GM18519 (cell line): ENCODE data around the gene TRIM75.
"Not testable (repeated sequence)": the region's sequence is repeated elsewhere in the genome, so short reads cannot be mapped to it uniquely, and the experiment has no call there.

Experiments
- ATAC-seq: cut with Tn5 transposase; IDR thresholded peaks from one replicate; pipeline ENCODE4 v1.9.1; 2021; ENCODE audit warnings: mild to moderate bottlenecking, moderate library complexity; ENCODE audit not compliant: unreplicated experiment, low FRiP score

The TRIM75 gene

GRCh38 chr4:165073346-165073745 lies 19.7 kb downstream of the TRIM75 start:
- ATAC-seq: not testable (repeated sequence)

GRCh38 chr4:165077034-165077578 lies 23.4 kb downstream of the TRIM75 start:
- ATAC-seq: no peak

DNA sequence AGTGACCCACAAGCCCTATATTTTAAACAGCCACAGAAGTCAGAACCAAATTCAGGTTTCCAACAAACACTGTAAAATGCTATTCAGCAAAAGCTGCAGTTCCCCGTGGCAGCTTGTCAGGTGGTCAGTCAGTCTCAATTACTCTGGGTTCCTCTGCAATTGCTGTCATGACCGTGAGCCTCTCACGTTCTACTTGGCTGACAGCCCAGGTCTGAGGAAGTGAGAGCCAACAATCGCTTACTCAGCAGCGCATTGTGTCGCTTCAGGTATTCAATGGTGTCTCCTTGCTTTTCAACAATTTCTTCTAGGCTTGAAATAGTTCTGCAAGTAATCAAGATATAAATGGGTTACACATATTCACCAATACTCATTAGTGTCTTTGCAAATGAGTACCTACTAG lies 25.8 kb downstream of the TRIM75 start:
- ATAC-seq: no peak

GRCh38 chr4:165084787-165085186 lies 31.1 kb downstream of the TRIM75 start:
- ATAC-seq: not testable (repeated sequence)

DNA sequence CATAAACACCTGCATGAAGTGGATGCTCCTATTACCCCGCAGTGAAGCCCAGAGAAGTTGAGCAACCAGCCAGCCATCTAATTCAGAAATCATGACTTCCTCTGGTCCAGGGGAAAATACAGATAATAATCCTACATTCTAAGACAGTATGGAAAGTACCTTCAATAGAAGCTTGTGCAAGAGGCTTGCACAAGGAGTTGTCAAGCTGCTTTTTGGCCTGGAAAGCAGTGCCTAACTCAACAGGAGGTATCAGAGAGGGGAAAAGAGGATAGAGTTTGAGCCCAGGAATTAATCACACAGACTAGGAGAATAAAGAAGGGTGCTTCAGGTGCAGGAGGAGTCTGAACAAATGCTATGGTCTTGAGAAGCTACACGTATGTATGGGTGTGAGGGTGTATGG lies 32.3 kb downstream of the TRIM75 start:
- no peak for ATAC-seq

- no peak for ATAC-seq
Measured at GRCh38 chr4:165088366-165088765, 34.7 kb downstream of the TRIM75 start.

- not testable (repeated sequence) for ATAC-seq
Measured at GRCh38 chr4:165092187-165092586, 38.5 kb downstream of the TRIM75 start.

DNA sequence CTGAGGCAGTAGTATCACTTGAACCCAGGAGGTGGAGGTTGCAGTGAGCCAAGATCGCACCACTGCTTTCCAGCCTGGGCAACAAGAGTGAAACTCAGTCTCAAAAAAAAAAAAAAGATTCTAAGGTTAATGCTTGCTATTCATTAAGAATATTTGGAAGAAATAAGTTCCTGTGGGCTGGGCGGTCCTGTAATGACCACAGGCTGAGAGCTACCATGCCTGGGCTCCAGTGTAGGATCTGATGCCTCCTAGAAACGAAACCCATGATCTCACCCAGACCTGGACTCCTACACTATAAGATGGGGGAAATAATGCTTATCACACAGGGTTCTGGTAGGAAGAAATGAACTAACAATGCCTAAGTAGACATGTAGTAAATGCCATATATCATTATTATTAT lies 41.2 kb downstream of the TRIM75 start:
- no peak for ATAC-seq

- no peak for ATAC-seq
Measured at GRCh38 chr4:165095291-165095690, 41.6 kb downstream of the TRIM75 start.

DNA sequence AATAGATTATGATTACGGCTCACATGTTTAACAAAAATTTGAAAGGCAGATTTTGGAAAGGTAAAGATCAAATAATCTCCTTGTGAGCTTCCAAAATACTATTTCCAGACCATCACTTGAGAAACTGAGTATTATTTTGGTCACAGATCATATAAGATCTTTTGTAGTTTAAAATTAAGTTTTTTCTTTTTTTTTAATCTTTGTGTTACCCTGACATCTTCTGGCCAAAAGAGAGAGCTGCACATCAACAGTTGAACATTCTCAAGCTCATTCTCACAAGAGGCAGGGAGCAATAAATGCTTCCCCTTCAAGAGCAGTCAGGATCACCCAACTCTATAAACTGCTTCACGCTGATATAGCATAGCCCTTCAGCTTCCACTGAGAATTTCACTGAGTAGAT lies 43.1 kb downstream of the TRIM75 start:
- no peak for ATAC-seq

- no peak for ATAC-seq
Measured at GRCh38 chr4:165101641-165102040, 48.0 kb downstream of the TRIM75 start.

- ATAC-seq: no peak
Measured at GRCh38 chr4:165106518-165106917, 52.9 kb downstream of the TRIM75 start.
